Measurements from ENCODE around the gene PPIE. TPM values are rescaled to one million over a fixed set of nuclear protein-coding genes. Genes with fewer than 3 reads are reported as not detected.
"Not testable (repeated sequence)": the region's sequence is repeated elsewhere in the genome, so short reads cannot be mapped to it uniquely, and the experiment has no call there.

PPIE gene
- total and polyA plus RNA-seq, 2 experiments from 2014 or later: 35.5 to 61.2 TPM

DNA sequence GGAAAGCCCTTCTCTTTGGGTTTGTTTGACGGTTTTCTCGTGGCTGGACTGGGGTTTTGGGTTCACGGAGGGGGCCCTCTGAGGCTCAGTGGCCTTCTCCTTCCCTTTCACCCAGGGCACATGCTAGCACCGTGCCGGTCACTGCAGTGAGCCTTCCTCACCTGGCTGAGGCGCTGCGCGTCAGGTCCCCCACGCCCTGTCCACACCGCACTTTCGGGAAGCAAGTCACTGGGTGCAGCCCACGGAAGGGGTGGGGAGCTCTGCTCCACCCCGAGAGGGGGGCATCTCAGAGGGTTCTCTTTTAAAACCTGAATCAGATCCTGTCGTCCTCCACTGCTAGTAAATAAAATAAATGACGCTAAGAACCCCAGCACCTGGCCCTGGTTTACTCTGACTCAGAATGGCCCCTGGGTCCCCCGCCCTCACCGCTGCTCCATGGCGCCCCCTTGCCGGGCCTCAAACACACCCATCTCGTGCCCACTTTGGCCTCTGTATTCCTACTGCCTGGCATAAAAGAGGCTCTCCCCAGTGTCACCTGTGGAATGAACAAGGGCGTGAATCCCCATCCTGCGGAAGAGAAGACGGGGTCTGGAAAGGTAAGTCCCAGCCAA is 34.8 kb downstream of the PPIE start:
- not testable (repeated sequence) for H3K9me3 ChIP-seq (ENCODE audit: low read depth); H3K4me1 ChIP-seq (ENCODE audit: insufficient read depth); H3K79me2 ChIP-seq; H3K27me3 ChIP-seq; H3K36me3 ChIP-seq (replicated peaks; ENCODE audit: insufficient read depth, low read depth); H2AFZ ChIP-seq; DNase-seq (ENCODE audit: low spot score); H3K4me3 ChIP-seq; H3K27ac ChIP-seq; H3K9me2 ChIP-seq (replicated peaks; ENCODE audit: insufficient read depth); H3K4me2 ChIP-seq; H4K20me1 ChIP-seq (ENCODE audit: insufficient read depth, poor library complexity, severe bottlenecking)
- no CpG with 5 or more reads among the region's 23 CpGs for WGBS (ENCODE audit: low lambda C conversion rate, missing lambda C conversion rate)

DNA sequence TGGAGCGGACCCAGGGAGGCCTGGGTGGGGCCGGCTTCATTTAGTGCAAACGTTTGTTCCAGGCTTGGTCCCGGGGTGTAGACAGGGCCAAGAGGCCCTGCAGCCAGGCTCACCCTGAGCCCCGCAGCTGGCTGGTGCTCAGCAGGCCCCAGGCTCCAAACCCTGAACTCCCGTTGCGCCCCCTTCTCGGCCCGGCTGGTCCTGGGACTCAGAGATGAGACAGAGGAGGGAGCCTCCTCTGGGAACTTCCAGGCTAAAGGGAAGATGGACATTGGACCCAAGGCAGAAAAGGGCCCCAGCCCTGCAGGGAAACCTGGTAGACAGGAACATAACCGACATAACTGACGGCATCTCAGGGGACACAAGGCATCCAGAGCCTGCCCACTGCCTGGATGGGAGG is 36.5 kb downstream of the PPIE start:
- not testable (repeated sequence) for H3K27me3 ChIP-seq; H3K9me2 ChIP-seq (replicated peaks; ENCODE audit: insufficient read depth); H4K20me1 ChIP-seq (ENCODE audit: insufficient read depth, poor library complexity, severe bottlenecking); H3K4me2 ChIP-seq; H3K4me3 ChIP-seq; H3K36me3 ChIP-seq (replicated peaks; ENCODE audit: insufficient read depth, low read depth); H3K9me3 ChIP-seq (ENCODE audit: low read depth); H3K79me2 ChIP-seq; H3K4me1 ChIP-seq (ENCODE audit: insufficient read depth); H2AFZ ChIP-seq; H3K27ac ChIP-seq
- DNase-seq (ENCODE audit: low spot score): peak; percentile 41
- 71% methylated on average over 11 of the region's 11 CpGs for WGBS (ENCODE audit: low lambda C conversion rate, missing lambda C conversion rate)

DNA sequence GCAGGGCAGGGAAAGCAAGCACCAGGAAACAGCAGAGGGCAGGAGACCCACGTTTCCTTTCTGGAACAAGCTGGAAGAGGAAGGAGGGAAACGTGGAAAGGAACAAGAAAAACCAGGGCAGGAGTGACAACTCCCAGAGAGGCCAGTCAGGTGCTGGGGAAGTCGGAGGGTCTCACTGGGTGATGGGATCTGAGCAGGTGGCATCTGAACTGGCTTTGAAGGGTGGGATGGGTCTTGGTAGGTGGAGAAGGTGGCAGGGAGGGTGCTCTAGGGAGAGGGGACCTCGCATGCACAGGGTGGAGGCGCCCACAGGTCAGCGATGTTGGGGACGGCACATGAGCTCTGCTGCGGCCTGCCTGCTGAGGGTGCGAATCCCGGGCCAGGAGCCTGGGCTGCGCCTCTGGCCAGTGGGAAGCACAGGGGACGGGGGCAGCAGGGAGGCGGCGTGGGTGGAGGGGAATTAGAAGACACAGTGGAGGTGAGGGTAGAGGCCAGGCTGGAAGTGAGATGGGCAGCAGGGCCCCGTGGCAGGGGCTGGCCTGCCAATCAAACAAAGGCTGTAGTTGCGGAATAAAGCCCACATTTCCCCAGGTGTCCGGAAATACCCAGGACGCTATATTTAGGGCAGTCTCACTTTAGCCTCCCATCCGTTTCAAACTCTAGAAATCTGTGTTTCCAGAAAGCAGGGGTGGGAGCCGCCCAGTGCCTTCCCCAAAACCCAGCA is 37.2 kb downstream of the PPIE start:
- H3K4me2 ChIP-seq; DNase-seq (ENCODE audit: low spot score); H3K9me3 ChIP-seq (ENCODE audit: low read depth); H3K4me3 ChIP-seq; H4K20me1 ChIP-seq (ENCODE audit: insufficient read depth, poor library complexity, severe bottlenecking); H3K27ac ChIP-seq; H2AFZ ChIP-seq; H3K79me2 ChIP-seq; H3K36me3 ChIP-seq (replicated peaks; ENCODE audit: insufficient read depth, low read depth); H3K27me3 ChIP-seq; H3K9me2 ChIP-seq (replicated peaks; ENCODE audit: insufficient read depth); H3K4me1 ChIP-seq (ENCODE audit: insufficient read depth): not testable (repeated sequence)
- 87% methylated on average over 9 of the region's 20 CpGs for WGBS (ENCODE audit: low lambda C conversion rate, missing lambda C conversion rate)

DNA sequence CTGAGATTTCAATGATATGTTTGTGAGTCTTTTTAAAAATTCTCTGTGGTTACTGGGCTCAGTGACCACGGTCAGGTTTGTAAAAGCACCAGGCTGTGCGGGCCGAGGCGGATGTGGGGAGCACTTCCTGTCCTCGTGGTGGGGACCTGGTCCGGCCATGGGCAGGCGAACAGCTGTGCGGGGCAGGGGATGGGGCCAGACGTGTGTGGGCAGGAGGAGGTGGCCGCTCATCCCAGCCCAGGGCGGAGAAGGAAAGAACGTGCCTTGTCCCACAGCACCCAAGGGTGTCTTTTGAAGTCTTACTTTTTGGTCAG is 37.7 kb downstream of the PPIE start:
- no peak for TF ChIP-seq EZH2phosphoT487 (IDR thresholded peaks at IDR 0.05; ENCODE audit: low read depth, severe bottlenecking, unreplicated experiment)
- TF ChIP-seq, protein P1, sequence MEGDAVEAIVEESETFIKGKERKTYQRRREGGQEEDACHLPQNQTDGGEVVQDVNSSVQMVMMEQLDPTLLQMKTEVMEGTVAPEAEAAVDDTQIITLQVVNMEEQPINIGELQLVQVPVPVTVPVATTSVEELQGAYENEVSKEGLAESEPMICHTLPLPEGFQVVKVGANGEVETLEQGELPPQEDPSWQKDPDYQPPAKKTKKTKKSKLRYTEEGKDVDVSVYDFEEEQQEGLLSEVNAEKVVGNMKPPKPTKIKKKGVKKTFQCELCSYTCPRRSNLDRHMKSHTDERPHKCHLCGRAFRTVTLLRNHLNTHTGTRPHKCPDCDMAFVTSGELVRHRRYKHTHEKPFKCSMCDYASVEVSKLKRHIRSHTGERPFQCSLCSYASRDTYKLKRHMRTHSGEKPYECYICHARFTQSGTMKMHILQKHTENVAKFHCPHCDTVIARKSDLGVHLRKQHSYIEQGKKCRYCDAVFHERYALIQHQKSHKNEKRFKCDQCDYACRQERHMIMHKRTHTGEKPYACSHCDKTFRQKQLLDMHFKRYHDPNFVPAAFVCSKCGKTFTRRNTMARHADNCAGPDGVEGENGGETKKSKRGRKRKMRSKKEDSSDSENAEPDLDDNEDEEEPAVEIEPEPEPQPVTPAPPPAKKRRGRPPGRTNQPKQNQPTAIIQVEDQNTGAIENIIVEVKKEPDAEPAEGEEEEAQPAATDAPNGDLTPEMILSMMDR (IDR thresholded peaks at IDR 0.05; ENCODE audit: poor library complexity): no peak
- TF ChIP-seq EZH2 (IDR thresholded peaks at IDR 0.05; ENCODE audit: borderline replicate concordance): no peak
- Histone ChIP-seq H3K4me3 (no peak overlapping the region), H3K4me1 (ENCODE audit: insufficient read depth) (no peaks in the 10 kb centered on the region), H2AFZ (no peak overlapping the region), H4K20me1 (ENCODE audit: insufficient read depth, poor library complexity, severe bottlenecking) (no peaks in the 10 kb centered on the region), H3K27ac (no peak overlapping the region), H3K4me2 (no peak overlapping the region), H3K79me2 (no peaks in the 10 kb centered on the region), H3K36me3 (replicated peaks; ENCODE audit: insufficient read depth, low read depth) (no peaks in the 10 kb centered on the region), H3K9me3 (ENCODE audit: low read depth) (no peaks in the 10 kb centered on the region), H3K9me2 (replicated peaks; ENCODE audit: insufficient read depth) (no peaks in the 10 kb centered on the region), H3K27me3 (no peaks in the 10 kb centered on the region)
- 85% methylated on average over 12 of the region's 12 CpGs for WGBS (ENCODE audit: low lambda C conversion rate, missing lambda C conversion rate)
- DNase-seq (ENCODE audit: low spot score): no peak

DNA sequence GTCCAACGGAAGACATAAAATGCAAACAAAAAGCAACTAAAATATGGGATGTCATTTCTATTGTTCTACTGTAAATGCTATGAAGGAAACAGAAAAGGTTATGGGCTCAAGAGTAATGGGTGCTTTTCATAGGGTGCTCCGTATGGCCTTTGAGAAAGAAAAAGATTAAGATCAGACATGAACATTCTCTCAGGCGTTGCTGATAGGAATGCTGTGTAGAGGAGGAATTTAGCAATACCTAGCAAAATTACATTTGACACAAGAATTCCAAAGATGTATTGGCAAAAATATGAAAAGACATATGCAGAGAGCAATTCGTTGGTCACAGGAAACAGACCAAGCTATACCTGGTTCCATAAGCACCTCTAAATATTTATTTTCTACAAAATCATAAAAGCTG is 38.2 kb downstream of the PPIE start:
- no peaks in the 10 kb centered on the region for H3K79me2 ChIP-seq
- H3K4me3 ChIP-seq: no peak overlapping the region
- no peaks in the 10 kb centered on the region for H3K27me3 ChIP-seq
- H3K9me3 ChIP-seq (ENCODE audit: low read depth): no peaks in the 10 kb centered on the region
- H4K20me1 ChIP-seq (ENCODE audit: insufficient read depth, poor library complexity, severe bottlenecking): no peaks in the 10 kb centered on the region
- H3K9me2 ChIP-seq (replicated peaks; ENCODE audit: insufficient read depth): no peaks in the 10 kb centered on the region
- TF ChIP-seq, protein P1 (IDR thresholded peaks at IDR 0.05; ENCODE audit: poor library complexity): no peak
- H3K4me2 ChIP-seq: no peak overlapping the region
- DNase-seq (ENCODE audit: low spot score): no peak
- no peak overlapping the region for H3K27ac ChIP-seq
- 79% methylated on average over 4 of the region's 4 CpGs for WGBS (ENCODE audit: low lambda C conversion rate, missing lambda C conversion rate)
- no peaks in the 10 kb centered on the region for H3K36me3 ChIP-seq (replicated peaks; ENCODE audit: insufficient read depth, low read depth)
- H2AFZ ChIP-seq: no peak overlapping the region
- H3K4me1 ChIP-seq (ENCODE audit: insufficient read depth): no peaks in the 10 kb centered on the region
